Metanephros (tissue), 2 donors: Measurements from ENCODE around the gene KLF17. TPM values are rescaled to one million over a fixed set of nuclear protein-coding genes. Genes with fewer than 3 reads are reported as not detected.

ENCODE experiments used
- small RNA-seq: library from RNA; depleted of rRNA; stranded (forward); fragments of <200 nt; gene quantifications from one replicate; pipeline ENCODE3, GENCODE V24; 2014; ENCODE audit warnings: low replicate concordance
- total RNA-seq: library from RNA; depleted of rRNA; stranded (reverse); fragments of >200 nt; gene quantifications from one replicate; pipeline ENCODE4 v1.2.3, GENCODE V29; 2014

The KLF17 gene
- not detected for total RNA-seq

GRCh38 chr1:44118682-44119081 lies at the start of gene KLF17:
KLF17 (plus strand) TSS chr1:44118821; CDS start chr1:44118908, 87 bp downstream.

GRCh38 chr1:44141531-44141930 lies 22.9 kb downstream of the KLF17 start, which contains the start of gene KLF18:
KLF18 (minus strand) TSS chr1:44141631; CDS start chr1:44141631, 0 bp downstream.

Small RNA genes within 50 kb of the gene (small RNA-seq; reads per million reads assigned to genes)
- gene AL035417.1, result not detected
- gene OOSP1P1, result not detected
- gene RF00019, result not detected
- gene RN7SL479P, result not detected

Other genes starting within 250 kb of the KLF17 start
- gene ARTN, start 185.0 kb upstream of the KLF17 start, total RNA-seq, result 2.7 TPM
- gene IPO13, start 171.9 kb upstream of the KLF17 start, total RNA-seq, result 27.8 TPM
- 24.5 TPM for gene DPH2, start 148.8 kb upstream of the KLF17 start, total RNA-seq
- gene ATP6V0B, start 143.9 kb upstream of the KLF17 start, total RNA-seq, result 93.0 TPM
- 24.7 TPM for gene B4GALT2, start 139.6 kb upstream of the KLF17 start, total RNA-seq
- 12.5 TPM for gene CCDC24, start 127.2 kb upstream of the KLF17 start, total RNA-seq
- gene SLC6A9, start 87.4 kb upstream of the KLF17 start, total RNA-seq, result 5.4 TPM
- gene KLF18, start 22.8 kb downstream of the KLF17 start, total RNA-seq, result not detected
- gene DMAP1, start 94.7 kb downstream of the KLF17 start, total RNA-seq, result 35.3 TPM
- gene ERI3, start 236.4 kb downstream of the KLF17 start, total RNA-seq, result 61.5 TPM